Ishikawa (cell line): Measurements from ENCODE around the gene NHSL1.

Experiments
- CEBPB ChIP-seq: IDR thresholded peaks from 2 replicates; pipeline ENCODE4 v1.6.1; 2012
- CREB1 ChIP-seq: IDR thresholded peaks from 2 replicates; pipeline ENCODE4 v1.6.1; 2012; ENCODE audit warnings: low read depth
- EGR1 ChIP-seq: IDR thresholded peaks from 2 replicates; pipeline ENCODE4 v1.6.1; 2012
- EP300 ChIP-seq: IDR thresholded peaks from 2 replicates; pipeline ENCODE4 v1.6.1; 2012; ENCODE audit warnings: borderline replicate concordance
- FOXM1 ChIP-seq: IDR thresholded peaks from 2 replicates; pipeline ENCODE4 v1.6.1; 2012; ENCODE audit warnings: low read depth, borderline replicate concordance
- MAX ChIP-seq: IDR thresholded peaks from 2 replicates; pipeline ENCODE4 v1.6.1; 2012
- NFIC ChIP-seq: IDR thresholded peaks from 2 replicates; pipeline ENCODE4 v1.6.1; 2012
- RAD21 ChIP-seq: IDR thresholded peaks from 2 replicates; pipeline ENCODE4 v1.6.1; 2012; ENCODE audit warnings: low read depth
- TAF1 ChIP-seq: IDR thresholded peaks from 2 replicates; pipeline ENCODE4 v1.6.1; 2012; ENCODE audit warnings: low read depth, mild to moderate bottlenecking
- TCF12 ChIP-seq: IDR thresholded peaks from 2 replicates; pipeline ENCODE4 v1.6.1; 2012; ENCODE audit warnings: low read depth
- TEAD4 ChIP-seq: IDR thresholded peaks from 2 replicates; pipeline ENCODE4 v1.6.1; 2012
- USF1 ChIP-seq: IDR thresholded peaks from 2 replicates; pipeline ENCODE4 v1.6.1; 2012
- YY1 ChIP-seq: IDR thresholded peaks from 2 replicates; pipeline ENCODE4 v1.6.1; 2012; ENCODE audit warnings: low read depth
- ZBTB7A ChIP-seq: IDR thresholded peaks from 2 replicates; pipeline ENCODE4 v1.6.1; 2012; ENCODE audit warnings: low read depth
- TF ChIP-seq, protein P1 (sequence below): IDR thresholded peaks from 2 replicates; pipeline ENCODE4 v1.6.1; 2012; ENCODE audit warnings: low read depth, mild to moderate bottlenecking

NHSL1 gene

DNA sequence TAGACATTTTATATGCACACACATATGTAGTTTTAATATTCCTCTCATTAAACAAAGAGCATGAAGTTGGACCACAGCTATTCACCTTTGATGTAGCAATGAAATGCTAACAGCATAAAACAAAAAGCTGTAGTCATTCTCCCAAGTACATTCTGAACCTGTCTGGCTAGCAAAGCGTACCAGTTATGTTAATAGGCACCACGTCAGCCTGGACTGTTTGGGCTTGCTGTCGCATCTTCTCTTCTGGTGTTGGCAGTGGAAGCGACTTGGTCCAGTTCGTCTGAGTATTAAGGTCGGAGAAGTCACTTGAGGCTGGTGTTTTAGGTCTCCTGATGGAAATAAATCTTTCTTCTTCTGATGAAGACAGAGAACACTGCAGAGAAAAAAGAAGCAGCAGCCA is 52.5 kb downstream of the NHSL1 start:
- TF ChIP-seq MAX (no peak), USF1 (no peak), TAF1 (no peak), FOXM1 (no peak), TCF12 (no peak), YY1 (no peak), EP300 (no peak), NFIC (no peak), EGR1 (no peak), CEBPB (no peak), RAD21 (no peak), ZBTB7A (no peak), CREB1 (no peak), TEAD4 (no peak)
- TF ChIP-seq, protein P1, sequence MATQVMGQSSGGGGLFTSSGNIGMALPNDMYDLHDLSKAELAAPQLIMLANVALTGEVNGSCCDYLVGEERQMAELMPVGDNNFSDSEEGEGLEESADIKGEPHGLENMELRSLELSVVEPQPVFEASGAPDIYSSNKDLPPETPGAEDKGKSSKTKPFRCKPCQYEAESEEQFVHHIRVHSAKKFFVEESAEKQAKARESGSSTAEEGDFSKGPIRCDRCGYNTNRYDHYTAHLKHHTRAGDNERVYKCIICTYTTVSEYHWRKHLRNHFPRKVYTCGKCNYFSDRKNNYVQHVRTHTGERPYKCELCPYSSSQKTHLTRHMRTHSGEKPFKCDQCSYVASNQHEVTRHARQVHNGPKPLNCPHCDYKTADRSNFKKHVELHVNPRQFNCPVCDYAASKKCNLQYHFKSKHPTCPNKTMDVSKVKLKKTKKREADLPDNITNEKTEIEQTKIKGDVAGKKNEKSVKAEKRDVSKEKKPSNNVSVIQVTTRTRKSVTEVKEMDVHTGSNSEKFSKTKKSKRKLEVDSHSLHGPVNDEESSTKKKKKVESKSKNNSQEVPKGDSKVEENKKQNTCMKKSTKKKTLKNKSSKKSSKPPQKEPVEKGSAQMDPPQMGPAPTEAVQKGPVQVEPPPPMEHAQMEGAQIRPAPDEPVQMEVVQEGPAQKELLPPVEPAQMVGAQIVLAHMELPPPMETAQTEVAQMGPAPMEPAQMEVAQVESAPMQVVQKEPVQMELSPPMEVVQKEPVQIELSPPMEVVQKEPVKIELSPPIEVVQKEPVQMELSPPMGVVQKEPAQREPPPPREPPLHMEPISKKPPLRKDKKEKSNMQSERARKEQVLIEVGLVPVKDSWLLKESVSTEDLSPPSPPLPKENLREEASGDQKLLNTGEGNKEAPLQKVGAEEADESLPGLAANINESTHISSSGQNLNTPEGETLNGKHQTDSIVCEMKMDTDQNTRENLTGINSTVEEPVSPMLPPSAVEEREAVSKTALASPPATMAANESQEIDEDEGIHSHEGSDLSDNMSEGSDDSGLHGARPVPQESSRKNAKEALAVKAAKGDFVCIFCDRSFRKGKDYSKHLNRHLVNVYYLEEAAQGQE, result no peak

GRCh38 chr6:138443979-138444378 is 55.3 kb downstream of the NHSL1 start:
- TF ChIP-seq EP300 (no peak), MAX (no peak), ZBTB7A (no peak), TAF1 (no peak), CREB1 (no peak), EGR1 (no peak), CEBPB (no peak), TEAD4 (no peak), RAD21 (no peak), FOXM1 (no peak), NFIC (no peak), YY1 (no peak), TCF12 (no peak), USF1 (no peak)
- TF ChIP-seq, protein P1, result no peak

DNA sequence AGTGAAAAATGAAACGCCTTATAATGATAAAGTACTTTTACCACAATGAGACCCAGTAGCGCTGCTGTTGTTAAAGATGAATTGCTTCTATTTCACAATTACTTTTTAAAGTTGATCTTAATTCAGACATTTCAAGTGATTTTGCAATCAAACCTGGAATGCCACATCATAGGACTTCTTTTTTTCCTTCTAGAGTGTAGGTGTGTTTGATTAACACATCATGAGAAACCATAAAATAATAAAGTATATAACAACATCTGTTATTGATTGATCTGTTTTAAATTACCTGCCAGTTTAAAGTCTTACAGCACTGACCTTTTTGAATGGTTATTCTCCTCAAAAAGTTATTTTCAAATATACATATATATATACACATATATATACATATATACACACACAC is 56.6 kb downstream of the NHSL1 start:
- TF ChIP-seq, protein P1, result no peak
- no peak for TF ChIP-seq NFIC
- TF ChIP-seq RAD21, result no peak
- TF ChIP-seq USF1, result no peak
- TF ChIP-seq CREB1, result no peak
- no peak for TF ChIP-seq TEAD4
- TF ChIP-seq TAF1, result no peak
- TF ChIP-seq ZBTB7A, result no peak
- no peak for TF ChIP-seq EP300
- no peak for TF ChIP-seq CEBPB
- TF ChIP-seq EGR1, result no peak
- TF ChIP-seq YY1, result no peak

GRCh38 chr6:138441965-138442364 is 57.3 kb downstream of the NHSL1 start:
- TF ChIP-seq ZBTB7A, result no peak
- no peak for TF ChIP-seq RAD21
- no peak for TF ChIP-seq TEAD4
- no peak for TF ChIP-seq EGR1
- no peak for TF ChIP-seq YY1
- no peak for TF ChIP-seq TCF12
- TF ChIP-seq TAF1, result no peak
- TF ChIP-seq FOXM1, result no peak
- TF ChIP-seq NFIC, result no peak
- TF ChIP-seq EP300, result no peak
- TF ChIP-seq MAX, result no peak
- TF ChIP-seq, protein P1, result no peak
- TF ChIP-seq CREB1, result no peak
- no peak for TF ChIP-seq USF1
